H9 (cell line): ENCODE data around the gene HCRTR1. TPM values are rescaled to one million over a fixed set of nuclear protein-coding genes. Genes with fewer than 3 reads are reported as not detected.

ENCODE experiments used
- DNase-seq: peaks from one replicate; pipeline ENCODE4 v3.0.0-alpha.2; 2017
- H2AFZ ChIP-seq: one replicate; pipeline ENCODE4 v1.6.1; 2013; ENCODE audit warnings: mild to moderate bottlenecking, low read length, control low read depth, moderate library complexity
- H2AK5ac ChIP-seq: 2 replicates; pipeline ENCODE4 v1.6.1; 2013; ENCODE audit warnings: low read length, control low read depth, mixed read lengths; ENCODE audit not compliant: insufficient read length
- H2BK120ac ChIP-seq: one replicate; pipeline ENCODE4 v1.6.1; 2013; ENCODE audit warnings: low read depth, mild to moderate bottlenecking, low read length, control low read depth, inconsistent platforms; ENCODE audit not compliant: poor library complexity, severe bottlenecking
- H2BK12ac ChIP-seq: 2 replicates; pipeline ENCODE4 v1.6.1; 2013; ENCODE audit warnings: low read length, control low read depth, mixed read lengths, low read depth; ENCODE audit not compliant: insufficient read length
- H2BK15ac ChIP-seq: 2 replicates; pipeline ENCODE4 v1.6.1; 2013; ENCODE audit warnings: low read depth, low read length, control low read depth
- H2BK20ac ChIP-seq: one replicate; pipeline ENCODE4 v1.6.1; 2013; ENCODE audit warnings: low read depth, mild to moderate bottlenecking, low read length, control low read depth, inconsistent platforms; ENCODE audit not compliant: poor library complexity, severe bottlenecking
- H2BK5ac ChIP-seq: 2 replicates; pipeline ENCODE4 v1.6.1; 2013; ENCODE audit warnings: low read length, control low read depth, mixed read lengths; ENCODE audit not compliant: insufficient read length
- H3K14ac ChIP-seq: 2 replicates; pipeline ENCODE4 v1.6.1; 2013; ENCODE audit warnings: low read length, control low read depth; ENCODE audit not compliant: insufficient read depth
- H3K18ac ChIP-seq: 2 replicates; pipeline ENCODE4 v1.6.1; 2013; ENCODE audit warnings: low read depth, mild to moderate bottlenecking, mixed read lengths, low read length, control low read depth; ENCODE audit not compliant: insufficient read length
- H3K23ac ChIP-seq: 2 replicates; pipeline ENCODE4 v1.6.1; 2013; ENCODE audit warnings: low read length, control low read depth, mixed read lengths, low read depth; ENCODE audit not compliant: insufficient read length
- H3K23me2 ChIP-seq: 2 replicates; pipeline ENCODE4 v1.6.1; 2013; ENCODE audit warnings: low read depth, mild to moderate bottlenecking, mixed read lengths, low read length, control low read depth; ENCODE audit not compliant: insufficient read length, poor library complexity, severe bottlenecking
- H3K27ac ChIP-seq: 2 replicates; pipeline ENCODE4 v1.5.1; 2013; ENCODE audit warnings: low read length, control low read depth, mixed read lengths, low read depth; ENCODE audit not compliant: insufficient read length
- H3K27me3 ChIP-seq: 2 replicates; pipeline ENCODE4 v1.6.1; 2013; ENCODE audit warnings: low read length, control low read depth, inconsistent platforms; ENCODE audit not compliant: insufficient read depth
- H3K4ac ChIP-seq: 2 replicates; pipeline ENCODE4 v1.6.1; 2013; ENCODE audit warnings: low read depth, mild to moderate bottlenecking, control low read depth, inconsistent platforms, low read length, moderate library complexity
- H3K4me1 ChIP-seq: 2 replicates; pipeline ENCODE4 v1.6.1; 2013; ENCODE audit warnings: low read length, control low read depth, inconsistent platforms; ENCODE audit not compliant: insufficient read depth
- H3K4me2 ChIP-seq: 2 replicates; pipeline ENCODE4 v1.6.1; 2013; ENCODE audit warnings: low read length, control low read depth, mixed read lengths; ENCODE audit not compliant: insufficient read length, insufficient read depth
- H3K56ac ChIP-seq: 2 replicates; pipeline ENCODE4 v1.6.1; 2013; ENCODE audit warnings: low read depth, mild to moderate bottlenecking, mixed read lengths, low read length, control low read depth; ENCODE audit not compliant: insufficient read length
- H3K79me1 ChIP-seq: 2 replicates; pipeline ENCODE4 v1.6.1; 2013; ENCODE audit warnings: low read depth, mild to moderate bottlenecking, moderate library complexity, low read length, control low read depth, inconsistent platforms; ENCODE audit not compliant: insufficient read depth, poor library complexity, severe bottlenecking
- H3K79me2 ChIP-seq: 2 replicates; pipeline ENCODE4 v1.6.1; 2013; ENCODE audit warnings: low read length, control low read depth, inconsistent platforms; ENCODE audit not compliant: insufficient read depth
- H3K9ac ChIP-seq: 2 replicates; pipeline ENCODE4 v1.6.1; 2013; ENCODE audit warnings: low read length, control low read depth, mixed read lengths; ENCODE audit not compliant: insufficient read length; ENCODE audit errors: extremely low read depth
- H3K9me3 ChIP-seq: one replicate; pipeline ENCODE4 v1.6.1; 2013; ENCODE audit warnings: low read depth, low read length, inconsistent platforms; ENCODE audit not compliant: control insufficient read depth
- H3T11ph ChIP-seq: one replicate; pipeline ENCODE4 v1.6.1; 2013; ENCODE audit warnings: mild to moderate bottlenecking, low read length, control low read depth, inconsistent platforms
- H4K20me1 ChIP-seq: one replicate; pipeline ENCODE4 v1.6.1; 2013; ENCODE audit not compliant: control insufficient read depth, insufficient read length, insufficient read depth
- H4K5ac ChIP-seq: 2 replicates; pipeline ENCODE4 v1.6.1; 2013; ENCODE audit warnings: low read depth, mild to moderate bottlenecking, mixed read lengths, low read length, control low read depth; ENCODE audit not compliant: insufficient read length
- H4K8ac ChIP-seq: replicated peaks from 2 replicates; pipeline ENCODE4 v1.6.1; 2013; ENCODE audit warnings: low read length, control low read depth, mixed read lengths, low read depth; ENCODE audit not compliant: insufficient read length
- H4K91ac ChIP-seq: 2 replicates; pipeline ENCODE4 v1.6.1; 2013; ENCODE audit warnings: low read depth, mild to moderate bottlenecking, moderate library complexity, mixed read lengths, low read length, control low read depth; ENCODE audit not compliant: insufficient read length
- H3K27ac Mint-ChIP-seq, 3 experiments: 2 replicates in 2 of 3; 3 replicates in 1 of 3; pipeline ENCODE4 v1.8.0; 2020 to 2021; ENCODE audit warnings: mixed read lengths in 3 of 3, mild to moderate bottlenecking in 1 of 3, moderate library complexity in 1 of 3
- H3K27me3 Mint-ChIP-seq: 2 replicates; pipeline ENCODE4 v1.8.0; 2021; ENCODE audit warnings: low read depth, mild to moderate bottlenecking, moderate library complexity, mixed read lengths
- H3K36me3 Mint-ChIP-seq, 3 experiments: 2 replicates in 2 of 3; 3 replicates in 1 of 3; pipeline ENCODE4 v1.8.0; 2020 to 2021; ENCODE audit warnings: low read depth in 3 of 3, mixed read lengths in 3 of 3; ENCODE audit not compliant: insufficient read depth in 1 of 3
- H3K4me1 Mint-ChIP-seq, 2 experiments: 2 replicates each; pipeline ENCODE4 v1.8.0; 2020; ENCODE audit warnings: mixed read lengths in 2 of 2
- H3K4me3 Mint-ChIP-seq, 2 experiments: 2 replicates in 1 of 2; 3 replicates in 1 of 2; pipeline ENCODE4 v1.8.0; 2020 to 2021; ENCODE audit warnings: mild to moderate bottlenecking in 2 of 2, mixed read lengths in 2 of 2, moderate library complexity in 1 of 2
- H3K9me3 Mint-ChIP-seq, 2 experiments: 2 replicates in 1 of 2; 3 replicates in 1 of 2; pipeline ENCODE4 v1.8.0; 2020; ENCODE audit warnings: mild to moderate bottlenecking in 2 of 2, mixed read lengths in 2 of 2, moderate library complexity in 1 of 2
- CTCF ChIP-seq: fragments of 200-600 bp; sonication (generic); conservative IDR thresholded peaks from 3 replicates; pipeline ENCODE4 v1.8.0; 2021; ENCODE audit warnings: antibody characterized with exemption, mild to moderate bottlenecking
- WGBS: extraction: QIAGEN DNeasy Blood & Tissue Kit; methylation state at CpG from one replicate; pipeline ENCODE4 v1.1.7; 2013; ENCODE audit warnings: missing lambda C conversion rate, low lambda C conversion rate, mixed read lengths; ENCODE audit not compliant: insufficient read length; ENCODE audit errors: extremely low coverage; 5-methylcytosine and 5-hydroxymethylcytosine counted together
- total RNA-seq: library from RNA; stranded (reverse); gene quantifications from 2 replicates; pipeline ENCODE4 v1.2.1, GENCODE V29; 2021

HCRTR1 gene
- total RNA-seq, 1 experiment from 2014 or later, result not detected

- H3K9me3 Mint-ChIP-seq, result no peaks in the 10 kb centered on the region; a peak in 1 of 5 replicates
Measured at GRCh38 chr1:31675756-31676155, 58.3 kb downstream of the HCRTR1 start.

More at GRCh38 chr1:31675756-31676155, 58.3 kb downstream of the HCRTR1 start:
- H3K27ac ChIP-seq, result no peak overlapping the region
- H2BK5ac ChIP-seq, result no peak overlapping the region
- no peak overlapping the region for H3K4ac ChIP-seq
- H3K4me1 ChIP-seq, result no peaks in the 10 kb centered on the region
- Mint-ChIP-seq H3K36me3 (no peaks in the 10 kb centered on the region), H3K4me1 (peaks cover 6 to 17% of the 10 kb centered on the region in 2 experiments), H3K27ac (peak overlapping the region in 1 of 3 experiments; percentile 82; a peak in 2 of 7 replicates), H3K27me3 (no peaks in the 10 kb centered on the region), H3K4me3 (no peak overlapping the region)
- no peak overlapping the region for H4K8ac ChIP-seq
- no peak overlapping the region for H3K9ac ChIP-seq
- no CpG with 5 or more reads among the region's 14 CpGs for WGBS
- no peak overlapping the region for H2AK5ac ChIP-seq
- no peak overlapping the region for H2BK120ac ChIP-seq
- no peak overlapping the region for H4K5ac ChIP-seq
- no peak overlapping the region for H2BK20ac ChIP-seq
- H2BK15ac ChIP-seq, result no peak overlapping the region
- no peaks in the 10 kb centered on the region for H3K27me3 ChIP-seq
- H3K56ac ChIP-seq, result no peak overlapping the region
- H3K79me1 ChIP-seq, result no peaks in the 10 kb centered on the region
- DNase-seq, result no peak
- H3K4me2 ChIP-seq, result no peak overlapping the region
- H3K9me3 ChIP-seq, result no peaks in the 10 kb centered on the region
- H2BK12ac ChIP-seq, result no peak overlapping the region
- H3K23ac ChIP-seq, result no peak overlapping the region
- H4K20me1 ChIP-seq, result no peaks in the 10 kb centered on the region
- TF ChIP-seq CTCF, result no peak
- no peak overlapping the region for H3T11ph ChIP-seq
- no peak overlapping the region for H3K14ac ChIP-seq
- no peak overlapping the region for H3K18ac ChIP-seq
- H3K79me2 ChIP-seq, result no peaks in the 10 kb centered on the region
- H4K91ac ChIP-seq, result no peak overlapping the region
- no peaks in the 10 kb centered on the region for H3K23me2 ChIP-seq
- no peak overlapping the region for H2AFZ ChIP-seq

Other genes with a start within 250 kb of the HCRTR1 start
- 9.0 and 10.2 TPM in 2 replicates for gene FABP3, start 244.6 kb upstream of the HCRTR1 start, total RNA-seq
- 14.1 and 14.7 TPM in 2 replicates for gene SERINC2, start 204.5 kb upstream of the HCRTR1 start, total RNA-seq
- 2.5 TPM in 2 replicates for gene TINAGL1, start 41.2 kb upstream of the HCRTR1 start, total RNA-seq
- 40.3 and 43.3 TPM in 2 replicates for gene PEF1, start 27.2 kb downstream of the HCRTR1 start, total RNA-seq
- gene COL16A1, start 86.3 kb downstream of the HCRTR1 start, total RNA-seq, result 6.2 and 6.5 TPM in 2 replicates
- gene ADGRB2, start 146.7 kb downstream of the HCRTR1 start, total RNA-seq, result 10.7 and 10.9 TPM in 2 replicates
- 1.5 and 2.7 TPM in 2 replicates for gene SPOCD1, start 198.3 kb downstream of the HCRTR1 start, total RNA-seq